GM21529 (cell line): ENCODE data around the gene PWWP2A.

Experiments
- ATAC-seq: cut with Tn5 transposase; IDR thresholded peaks from one replicate; pipeline ENCODE4 v1.9.1; 2021; ENCODE audit not compliant: unreplicated experiment

Gene PWWP2A

GRCh38 chr5:160133071-160133917, 14.0 kb upstream of the PWWP2A start:
- ATAC-seq = no peak

- ATAC-seq = no peak
Observed at GRCh38 chr5:160129841-160130240, 10.6 kb upstream of the PWWP2A start.

GRCh38 chr5:160128632-160129031, 9.4 kb upstream of the PWWP2A start:
- ATAC-seq = no peak

GRCh38 chr5:160119905-160120266, 636 bp upstream of the PWWP2A start:
- peak; percentile 3 for ATAC-seq

DNA sequence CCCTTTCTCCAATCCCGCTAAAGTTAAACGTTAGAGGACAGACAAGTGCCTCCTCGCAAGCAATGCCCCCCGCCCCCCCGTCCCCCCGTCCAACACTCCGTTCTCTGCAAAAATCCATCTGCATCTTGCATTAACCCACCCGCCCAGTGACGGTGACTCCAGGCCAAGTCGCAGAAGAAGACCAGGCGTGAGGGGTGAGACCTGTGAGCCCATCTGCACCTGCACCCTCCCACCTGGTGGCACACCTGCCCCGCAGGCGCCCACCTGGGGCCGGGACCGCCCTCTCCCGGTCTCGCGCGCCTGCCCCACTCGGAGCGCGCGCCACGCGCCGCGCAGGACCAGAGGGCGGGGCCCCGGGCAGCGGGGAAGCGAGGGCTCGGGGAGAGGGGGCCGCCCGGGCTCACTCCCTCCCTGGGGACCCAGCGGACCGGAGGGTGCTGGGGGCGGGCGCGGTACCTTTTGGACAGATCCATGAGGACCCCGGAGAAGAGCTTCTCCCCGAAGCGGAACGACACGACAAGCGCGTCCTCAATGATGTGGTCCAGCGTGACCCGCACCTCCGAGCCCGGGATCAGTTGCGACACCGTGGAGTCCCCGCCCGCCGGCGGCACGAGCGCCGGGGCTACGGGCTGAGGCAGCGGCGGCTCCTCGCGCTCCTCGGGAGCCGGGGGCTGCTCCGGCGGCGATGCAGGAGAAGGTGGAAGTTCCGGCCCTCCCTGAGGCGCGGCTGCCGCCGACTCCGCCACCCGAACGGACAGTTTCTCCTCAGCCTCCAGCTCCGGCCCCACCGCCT, 705 bp downstream of the PWWP2A start:
- peak; percentile 27 for ATAC-seq

DNA sequence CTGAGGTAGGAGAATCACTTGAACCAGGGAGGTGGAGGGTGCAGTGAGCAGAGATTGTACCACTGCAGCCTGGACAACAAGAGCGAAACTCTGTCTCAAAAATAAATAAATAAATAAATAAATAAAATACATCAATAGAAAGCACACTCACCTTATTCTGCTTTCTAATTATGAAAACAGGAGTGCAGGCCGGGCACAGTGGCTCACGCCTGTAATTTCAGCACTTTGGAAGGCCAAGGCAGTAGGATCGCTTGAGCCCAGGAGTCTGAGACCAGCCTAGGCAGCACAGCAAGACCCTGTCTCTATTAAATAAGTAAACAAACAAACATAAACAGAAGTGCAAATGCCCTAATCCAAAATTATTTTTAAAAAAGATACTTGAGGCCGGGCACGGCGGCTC, 2.3 kb downstream of the PWWP2A start:
- ATAC-seq = no peak

GRCh38 chr5:160108124-160108523, 11.1 kb downstream of the PWWP2A start:
- ATAC-seq = peak; percentile 29

GRCh38 chr5:160105686-160106360, 13.4 kb downstream of the PWWP2A start:
- peak; percentile 91 for ATAC-seq

GRCh38 chr5:160097991-160098390, 21.3 kb downstream of the PWWP2A start:
- no peak for ATAC-seq

DNA sequence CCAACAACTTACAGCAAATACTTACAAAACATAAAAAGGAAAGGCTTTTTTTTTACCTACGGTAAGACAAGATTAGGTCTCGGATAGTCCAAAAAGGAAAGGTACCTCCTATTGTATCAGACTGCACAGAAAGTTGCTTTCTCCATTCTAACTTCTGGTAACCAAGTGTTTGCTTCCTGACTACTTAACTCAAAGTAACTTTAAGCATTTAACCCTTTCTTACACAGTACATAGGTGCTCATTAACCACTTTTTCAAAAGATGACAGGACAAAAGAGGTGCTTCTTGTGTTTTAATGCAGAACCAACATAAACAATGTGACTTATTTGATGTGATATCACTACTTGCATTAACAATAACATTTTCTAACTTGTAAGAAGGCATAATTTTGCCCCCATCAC, 23.1 kb downstream of the PWWP2A start:
- ATAC-seq = no peak

DNA sequence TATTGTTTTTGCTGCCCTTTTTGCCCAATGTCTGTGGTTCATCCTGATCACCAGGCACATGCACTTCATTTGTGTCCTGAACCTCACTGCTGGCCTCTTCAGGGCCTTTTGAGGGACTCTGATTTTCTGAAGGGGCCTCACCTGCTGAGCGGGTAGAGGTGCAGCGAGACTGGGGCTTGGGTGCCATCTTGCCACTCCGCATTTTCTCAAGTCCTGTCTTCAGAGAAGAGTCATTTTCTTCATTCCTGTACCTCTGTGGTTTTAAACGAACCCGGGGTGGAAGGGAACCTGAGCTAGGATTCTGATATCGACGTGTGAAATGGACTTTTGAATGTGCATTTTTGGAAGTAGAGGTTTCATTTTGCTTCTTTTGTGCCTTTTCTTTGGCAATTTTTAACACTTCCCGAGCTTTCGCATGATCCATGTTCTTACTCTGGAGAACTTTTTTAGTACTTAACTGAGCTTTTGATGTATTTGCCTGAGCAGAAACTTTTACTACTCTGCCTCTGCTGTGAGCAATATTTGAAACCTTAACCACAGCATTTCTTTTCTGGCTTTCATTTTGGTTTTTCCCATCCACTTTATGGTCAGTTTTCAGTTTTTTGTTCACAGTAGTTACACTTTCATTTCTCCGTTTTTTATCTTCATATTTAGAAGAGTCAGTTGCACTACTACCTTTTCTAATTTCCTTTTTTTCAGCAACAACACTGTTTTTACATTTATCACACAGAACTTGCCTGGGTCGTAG, 26.1 kb downstream of the PWWP2A start:
- peak; percentile 85 for ATAC-seq

DNA sequence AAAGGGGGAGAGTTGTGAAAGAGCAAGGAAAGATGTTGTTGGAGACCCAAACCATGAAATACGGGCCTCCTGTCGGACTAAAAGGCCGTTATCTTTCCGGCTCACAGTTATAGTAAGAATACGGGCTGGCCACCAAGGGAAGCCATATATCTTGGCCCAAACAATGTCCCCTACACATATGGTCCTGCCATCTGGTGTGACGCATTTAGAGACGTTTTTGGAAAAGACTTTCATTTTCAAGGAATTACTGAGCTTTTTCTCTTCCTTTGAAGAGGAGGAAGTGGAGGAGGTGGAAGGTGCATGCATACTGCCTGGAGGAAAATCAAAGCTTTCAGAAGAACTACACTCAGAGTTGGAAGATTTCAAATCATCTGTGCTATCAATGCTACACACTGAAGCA, 26.7 kb downstream of the PWWP2A start:
- ATAC-seq = no peak

- ATAC-seq = no peak
Observed at GRCh38 chr5:160090059-160090458, 29.2 kb downstream of the PWWP2A start.

GRCh38 chr5:160089531-160089930, 29.7 kb downstream of the PWWP2A start:
- no peak for ATAC-seq

- ATAC-seq = no peak
Observed at GRCh38 chr5:160088805-160089204, 30.4 kb downstream of the PWWP2A start.

- no peak for ATAC-seq
Observed at GRCh38 chr5:160087199-160087598, 32.1 kb downstream of the PWWP2A start.

GRCh38 chr5:160084144-160084543, 35.1 kb downstream of the PWWP2A start:
- no peak for ATAC-seq

GRCh38 chr5:160083501-160083900, 35.7 kb downstream of the PWWP2A start:
- no peak for ATAC-seq

GRCh38 chr5:160082614-160083500, 36.4 kb downstream of the PWWP2A start:
- ATAC-seq = no peak

DNA sequence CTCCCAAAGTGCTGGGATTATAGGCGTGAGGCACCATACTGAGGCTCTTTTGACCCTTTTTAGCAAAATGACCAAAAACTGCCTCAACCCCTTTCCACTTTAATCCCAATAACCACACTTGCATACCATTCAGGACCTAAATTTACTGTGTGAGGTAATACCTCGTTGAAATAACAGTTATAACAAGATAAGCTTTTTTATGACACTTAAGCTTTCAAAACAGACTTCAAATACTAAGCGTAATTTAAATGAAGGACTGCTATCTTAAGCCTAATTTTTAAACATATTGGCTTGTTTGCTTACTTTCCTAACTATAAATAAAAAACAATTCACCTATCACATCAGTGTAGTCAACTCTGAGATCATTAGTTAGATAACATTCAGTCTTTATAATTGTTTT, 37.8 kb downstream of the PWWP2A start:
- ATAC-seq = no peak
